DND-41 (cell line): ENCODE data around the gene SMARCA2.

Experiments
- ATAC-seq: fragments of 200-7000 bp; cut with Tn5 transposase; 3 replicates; pipeline ENCODE4 v1.9.1; 2021; ENCODE audit warnings: low read depth; ENCODE audit not compliant: insufficient read depth
- DNase-seq: peaks from one replicate; pipeline ENCODE4 v3.0.0-alpha.2; 2020
- H2AFZ ChIP-seq: 2 replicates; pipeline ENCODE4 v1.6.0; 2012; ENCODE audit warnings: low read depth, low read length
- H3K27ac ChIP-seq: 2 replicates; pipeline ENCODE4 v1.5.1; 2012; ENCODE audit warnings: low read length, inconsistent platforms
- H3K27me3 ChIP-seq: fragments of 200-600 bp; sonication (generic); 2 replicates; pipeline ENCODE4 v1.6.0; 2012; ENCODE audit warnings: low read length, mild to moderate bottlenecking, inconsistent platforms; ENCODE audit not compliant: insufficient read depth, poor library complexity
- H3K36me3 ChIP-seq: 2 replicates; pipeline ENCODE4 v1.5.1; 2012; ENCODE audit warnings: low read length, inconsistent platforms; ENCODE audit not compliant: insufficient read depth
- H3K4me1 ChIP-seq: 2 replicates; pipeline ENCODE4 v1.5.1; 2012; ENCODE audit warnings: mild to moderate bottlenecking, low read length; ENCODE audit not compliant: insufficient read depth
- H3K4me2 ChIP-seq: 2 replicates; pipeline ENCODE4 v1.6.0; 2012; ENCODE audit warnings: mild to moderate bottlenecking, moderate library complexity, low read length, inconsistent platforms; ENCODE audit not compliant: insufficient read depth
- H3K4me3 ChIP-seq, 2 experiments: fragments of 200-600 bp in 1 of 2; shearing (Covaris generic) in 1 of 2; 2 replicates each; pipeline ENCODE4 v1.5.1; 2012 to 2016; ENCODE audit warnings: inconsistent platforms in 2 of 2, low read length in 2 of 2, mild to moderate bottlenecking in 2 of 2, low read depth in 1 of 2, moderate library complexity in 1 of 2
- H3K79me2 ChIP-seq: 2 replicates; pipeline ENCODE4 v1.6.0; 2012; ENCODE audit warnings: low read length, inconsistent platforms; ENCODE audit not compliant: insufficient read depth
- H3K9ac ChIP-seq: 2 replicates; pipeline ENCODE4 v1.6.0; 2012; ENCODE audit warnings: low read depth, mild to moderate bottlenecking, inconsistent platforms, low read length, moderate library complexity
- H3K9me3 ChIP-seq: 2 replicates; pipeline ENCODE4 v1.5.1; 2012; ENCODE audit warnings: low read length, moderate library complexity, mild to moderate bottlenecking, inconsistent platforms; ENCODE audit not compliant: insufficient read depth, severe bottlenecking
- H4K20me1 ChIP-seq: 2 replicates; pipeline ENCODE4 v1.6.0; 2012; ENCODE audit warnings: low read length; ENCODE audit not compliant: insufficient read depth
- CTCF ChIP-seq: IDR thresholded peaks from 2 replicates; pipeline ENCODE4 v1.5.1; 2012; ENCODE audit warnings: borderline replicate concordance, low read length, moderate library complexity, mild to moderate bottlenecking; ENCODE audit not compliant: poor library complexity, severe bottlenecking; ENCODE audit errors: extremely low read depth
- EZH2 ChIP-seq: IDR thresholded peaks from 3 replicates; pipeline ENCODE4 v1.6.1; 2012; ENCODE audit warnings: borderline replicate concordance, low read depth, mild to moderate bottlenecking, moderate library complexity, low read length, inconsistent platforms; ENCODE audit not compliant: severe bottlenecking

Gene SMARCA2

DNA sequence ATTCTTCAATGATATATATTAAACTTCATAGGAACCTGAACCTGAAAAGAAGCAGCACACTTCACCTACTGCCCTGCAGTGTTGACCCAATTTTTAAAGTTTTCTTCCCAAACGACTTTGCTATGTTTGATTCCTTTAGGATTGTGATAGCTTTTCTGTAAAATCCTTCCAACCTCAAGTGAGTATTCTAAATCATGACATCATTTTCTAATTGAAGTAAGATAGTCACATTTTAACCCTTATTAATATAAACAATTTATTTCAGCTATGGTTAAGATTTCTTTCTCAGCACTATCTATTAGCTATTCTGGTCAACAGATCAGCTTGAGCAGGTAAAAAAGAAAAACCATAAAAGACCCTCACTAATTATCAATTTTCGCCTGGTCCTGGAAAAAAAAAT lies 162.0 kb downstream of the SMARCA2 start:
- Histone ChIP-seq H3K4me1 (no peaks in the 10 kb centered on the region), H4K20me1 (no peaks in the 10 kb centered on the region), H3K36me3 (peaks cover 12% of the 10 kb centered on the region; the same call in 1 of the 2 replicates), H3K9ac (no peak overlapping the region), H3K4me3 (no peak overlapping the region), H2AFZ (no peak overlapping the region), H3K79me2 (no peaks in the 10 kb centered on the region), H3K4me2 (no peak overlapping the region), H3K27me3 (no peaks in the 10 kb centered on the region), H3K9me3 (no peaks in the 10 kb centered on the region), H3K27ac (no peak overlapping the region)
- no peak for TF ChIP-seq EZH2
- no peak for TF ChIP-seq CTCF
- no peak for ATAC-seq
- no peak for DNase-seq

DNA sequence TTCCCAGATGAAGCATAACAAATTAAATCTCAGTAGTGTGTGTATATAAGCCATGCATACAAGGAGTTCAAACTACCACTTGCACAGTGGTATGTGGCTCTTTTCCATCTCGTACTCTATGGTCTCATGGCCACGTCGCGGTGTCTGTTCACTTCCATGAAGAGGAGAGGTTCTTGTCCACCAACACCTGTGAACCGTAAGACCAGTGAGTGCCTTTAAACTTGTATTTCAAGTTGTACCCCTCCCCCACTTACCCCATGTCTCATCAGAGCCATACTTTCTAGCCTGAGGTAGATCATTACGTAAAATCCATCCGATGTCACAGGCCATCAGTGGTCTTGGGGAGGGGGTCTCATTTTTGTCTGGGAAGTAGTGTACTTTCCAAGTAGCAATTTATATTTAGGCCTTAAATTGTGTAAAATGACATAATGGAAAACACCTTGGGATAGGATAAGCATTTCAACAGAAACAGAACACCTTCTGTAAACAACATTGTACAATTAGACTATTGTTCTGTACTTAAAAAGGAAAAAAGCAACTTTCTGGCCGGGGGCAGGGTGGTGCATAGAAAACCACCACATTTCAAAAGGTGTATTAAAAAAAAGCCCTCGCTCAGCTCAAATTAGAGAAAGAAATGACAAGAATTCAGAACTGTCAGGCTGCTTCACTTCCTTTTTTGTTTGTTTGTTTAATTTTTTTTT lies 163.0 kb downstream of the SMARCA2 start:
- no peaks in the 10 kb centered on the region for H3K27me3 ChIP-seq
- H3K4me1 ChIP-seq, result no peaks in the 10 kb centered on the region
- H3K9ac ChIP-seq, result no peak overlapping the region
- H3K36me3 ChIP-seq, result peaks cover 9% of the 10 kb centered on the region; the same call in 1 of the 2 replicates
- H3K4me3 ChIP-seq, result no peak overlapping the region
- DNase-seq (no peak), ATAC-seq (no peak)
- no peak overlapping the region for H3K27ac ChIP-seq
- H4K20me1 ChIP-seq, result no peaks in the 10 kb centered on the region
- no peak overlapping the region for H3K4me2 ChIP-seq
- H2AFZ ChIP-seq, result no peak overlapping the region
- no peaks in the 10 kb centered on the region for H3K9me3 ChIP-seq
- TF ChIP-seq EZH2 (no peak), CTCF (no peak)
- H3K79me2 ChIP-seq, result no peaks in the 10 kb centered on the region

DNA sequence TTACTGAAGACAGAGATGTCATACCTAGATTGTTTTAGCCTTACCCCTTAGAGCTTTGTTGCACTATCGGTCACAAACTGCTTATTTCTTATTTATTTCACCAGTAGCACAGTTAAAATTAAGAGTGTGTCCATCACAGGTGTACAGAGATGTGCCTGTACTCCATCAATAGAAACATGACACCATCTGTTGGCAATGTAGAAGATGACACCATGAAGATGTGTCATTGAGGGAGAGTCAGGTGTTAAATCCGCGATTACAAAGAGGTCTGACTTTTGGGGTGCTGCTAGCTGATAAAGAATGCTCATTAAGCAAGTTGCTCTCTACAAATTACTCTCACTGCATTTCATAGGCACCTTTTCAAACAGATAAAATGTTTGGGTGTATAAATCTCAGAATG lies 164.4 kb downstream of the SMARCA2 start:
- H3K36me3 ChIP-seq, result peaks cover 17% of the 10 kb centered on the region; the same call in 1 of the 2 replicates

More for the DNA sequence above, 164.4 kb downstream of the SMARCA2 start:
- Histone ChIP-seq H2AFZ (no peak overlapping the region), H4K20me1 (no peaks in the 10 kb centered on the region), H3K4me2 (no peak overlapping the region), H3K9me3 (no peaks in the 10 kb centered on the region), H3K79me2 (no peaks in the 10 kb centered on the region), H3K27me3 (no peaks in the 10 kb centered on the region), H3K4me3 (no peak overlapping the region), H3K4me1 (no peaks in the 10 kb centered on the region), H3K27ac (no peak overlapping the region), H3K9ac (no peak overlapping the region)
- peak; percentile 38 for TF ChIP-seq CTCF
- no peak for TF ChIP-seq EZH2
- DNase-seq, result no peak
- ATAC-seq, result no peak
